Activated T-cell treated with anti-CD3 and anti-CD28 coated beads for 48 hours (primary cell): ENCODE measurements around the gene LARGE2.

ENCODE experiments used
- DNase-seq: peaks from one replicate; pipeline ENCODE4 v3.0.0-alpha.2; 2020; ENCODE audit warnings: low read depth

LARGE2 gene

GRCh38 chr11:45922425-45923082 is at the start of gene LARGE2:
TSS of gene LARGE2 (plus strand) at chr11:45922656. CDS start at chr11:45922883, 227 bp downstream.
- DNase-seq, result no peak

GRCh38 chr11:45876401-45876800 is 46.1 kb upstream of the LARGE2 start:
- no peak for DNase-seq

GRCh38 chr11:45877221-45877620 is 45.2 kb upstream of the LARGE2 start:
- no peak for DNase-seq

GRCh38 chr11:45877845-45878244 is 44.6 kb upstream of the LARGE2 start:
- no peak for DNase-seq

DNA sequence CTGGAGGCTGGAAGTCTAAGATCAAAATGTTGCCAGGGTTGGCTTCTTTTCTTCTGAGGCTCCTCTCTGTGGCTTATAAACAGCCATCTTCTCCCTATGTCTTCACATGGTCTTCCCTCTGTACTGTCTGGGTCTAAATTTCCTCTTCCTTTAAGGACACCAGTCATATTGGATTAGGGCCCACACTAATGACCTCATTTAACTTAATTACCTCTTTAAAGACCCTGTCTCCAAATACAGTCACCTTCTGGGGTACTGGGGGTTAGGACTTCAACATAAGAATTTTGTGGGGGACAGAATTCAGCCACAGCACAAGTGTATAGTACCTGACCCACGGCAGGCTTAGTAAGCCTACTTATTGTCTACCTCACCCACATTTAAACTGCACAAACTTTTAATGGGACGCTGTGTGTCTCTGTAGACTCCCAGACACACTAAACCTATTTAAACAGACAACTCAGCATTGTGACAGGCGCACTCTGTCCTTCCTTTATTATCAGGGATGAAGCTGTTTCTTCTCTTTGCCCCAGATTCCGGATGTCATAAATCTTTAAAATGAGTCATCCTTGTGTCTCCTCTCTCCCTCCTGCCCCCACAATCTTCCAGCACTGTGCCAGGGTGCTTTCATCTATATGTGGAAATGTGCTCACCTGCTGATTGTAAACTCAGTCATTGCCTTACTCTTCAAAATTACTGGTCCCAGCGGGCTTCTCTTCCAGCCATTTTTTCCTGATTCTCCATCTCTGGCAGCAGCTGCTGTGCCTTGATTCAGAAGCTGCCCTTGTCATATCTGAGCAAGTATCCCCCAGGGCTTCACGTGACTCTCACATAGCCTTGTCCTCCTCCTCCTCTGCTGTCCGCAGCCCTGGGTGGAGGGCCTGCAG is 42.4 kb upstream of the LARGE2 start:
- no peak for DNase-seq

GRCh38 chr11:45880772-45881570 is 41.5 kb upstream of the LARGE2 start:
- DNase-seq, result no peak

DNA sequence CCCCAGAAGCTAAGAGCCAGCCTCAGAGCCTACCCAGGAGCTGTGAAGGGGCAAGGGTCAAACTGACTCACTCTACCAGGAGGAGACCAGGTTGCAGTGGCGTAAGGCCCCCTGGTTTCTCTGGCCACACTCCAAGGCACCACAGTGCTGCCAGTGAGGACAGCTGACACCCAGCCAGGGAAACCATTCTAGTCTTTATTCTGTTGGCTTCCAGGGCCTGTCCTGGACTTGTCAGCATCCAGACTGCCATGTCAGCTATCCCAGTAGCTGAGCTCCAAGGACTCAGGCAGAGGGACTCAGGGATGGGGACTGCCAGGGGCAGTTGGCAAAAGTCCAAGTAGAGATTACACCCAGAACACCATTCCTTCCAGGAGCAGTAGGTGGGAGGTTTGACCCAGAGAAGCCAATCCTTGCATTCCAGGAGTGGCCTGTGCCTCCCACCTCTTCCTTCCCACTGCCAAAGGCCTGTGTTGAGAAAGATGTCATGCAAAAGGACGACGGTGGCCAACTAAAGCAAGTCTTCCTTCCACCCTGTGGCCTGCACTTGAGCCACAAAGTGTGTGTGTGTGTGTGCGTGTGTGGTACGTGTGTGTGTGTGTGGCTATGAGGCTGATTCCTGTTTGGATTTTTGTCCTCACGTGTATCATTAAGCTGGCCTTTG is 40.6 kb upstream of the LARGE2 start:
- DNase-seq, result no peak

GRCh38 chr11:45884596-45885185 is 37.8 kb upstream of the LARGE2 start:
- DNase-seq, result no peak

- DNase-seq, result peak; percentile 43
Measured at GRCh38 chr11:45885274-45885920, 37.1 kb upstream of the LARGE2 start, which contains the start of gene MAPK8IP1. TSS of gene MAPK8IP1 (plus strand) at chr11:45885651. CDS start at chr11:45885821, 170 bp downstream.

GRCh38 chr11:45885921-45886721 is 36.3 kb upstream of the LARGE2 start:
- DNase-seq, result no peak

- DNase-seq, result no peak
Measured at GRCh38 chr11:45886816-45887520, 35.5 kb upstream of the LARGE2 start.

GRCh38 chr11:45887587-45887986 is 34.9 kb upstream of the LARGE2 start:
- DNase-seq, result no peak

DNA sequence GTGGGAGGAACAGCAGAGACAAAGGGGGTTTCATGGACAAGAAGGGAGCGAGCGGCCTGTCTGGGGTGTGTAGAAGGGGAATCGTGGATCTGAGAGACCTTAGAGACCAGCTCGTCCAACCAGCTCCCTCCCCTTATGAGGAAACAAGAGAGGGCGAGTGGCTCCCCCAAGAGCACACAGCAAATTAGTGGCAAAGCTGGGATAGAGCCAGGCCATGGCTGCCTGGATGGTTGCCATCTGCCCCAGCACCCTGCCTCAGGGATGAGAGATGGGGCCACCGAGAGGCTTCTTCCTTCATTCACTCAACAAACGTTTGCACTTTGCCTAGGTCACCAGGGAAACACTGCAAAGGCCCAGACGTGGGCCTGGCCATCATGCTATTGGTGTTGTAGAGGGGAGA is 32.9 kb upstream of the LARGE2 start:
- no peak for DNase-seq

DNA sequence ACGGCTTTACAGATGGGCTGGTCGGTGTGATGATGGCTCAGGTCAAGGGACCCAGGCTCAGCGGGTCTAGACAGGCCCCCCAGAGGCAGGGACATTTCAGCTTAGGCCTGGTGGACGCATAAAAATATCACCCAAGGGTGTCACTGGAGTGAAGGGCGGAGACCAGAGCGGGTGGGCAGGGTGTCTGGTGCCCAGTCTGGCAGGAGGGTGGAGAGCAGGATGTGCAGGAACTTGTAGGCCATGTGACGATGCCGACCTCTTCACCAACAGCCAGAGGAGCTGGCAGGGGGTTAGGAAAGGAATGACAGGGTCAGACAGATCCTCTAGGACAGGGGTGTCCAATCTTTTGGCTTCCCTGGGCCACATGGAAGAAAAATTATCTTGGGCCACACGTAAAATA is 32.5 kb upstream of the LARGE2 start:
- no peak for DNase-seq

GRCh38 chr11:45890886-45891550 is 31.4 kb upstream of the LARGE2 start:
- no peak for DNase-seq

DNA sequence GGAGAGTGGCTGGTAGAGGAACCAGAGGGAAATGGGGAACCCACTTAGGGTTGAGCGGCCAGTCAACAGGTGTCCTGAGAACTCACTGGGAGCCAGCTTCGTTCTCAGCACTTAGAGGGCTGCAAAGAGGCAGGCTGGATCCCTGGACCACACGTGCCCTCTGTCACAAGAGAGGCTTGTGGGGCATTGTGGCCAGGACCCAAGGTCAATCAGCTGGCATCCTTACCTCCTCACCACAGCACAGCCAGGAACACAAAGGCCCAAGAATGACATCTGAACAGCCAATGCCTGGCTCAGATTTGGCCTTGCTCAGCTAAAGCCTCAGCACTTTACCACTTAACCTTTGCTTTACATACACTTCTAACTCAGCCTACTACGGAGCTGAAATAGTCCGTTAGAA is 29.6 kb upstream of the LARGE2 start:
- DNase-seq, result no peak

DNA sequence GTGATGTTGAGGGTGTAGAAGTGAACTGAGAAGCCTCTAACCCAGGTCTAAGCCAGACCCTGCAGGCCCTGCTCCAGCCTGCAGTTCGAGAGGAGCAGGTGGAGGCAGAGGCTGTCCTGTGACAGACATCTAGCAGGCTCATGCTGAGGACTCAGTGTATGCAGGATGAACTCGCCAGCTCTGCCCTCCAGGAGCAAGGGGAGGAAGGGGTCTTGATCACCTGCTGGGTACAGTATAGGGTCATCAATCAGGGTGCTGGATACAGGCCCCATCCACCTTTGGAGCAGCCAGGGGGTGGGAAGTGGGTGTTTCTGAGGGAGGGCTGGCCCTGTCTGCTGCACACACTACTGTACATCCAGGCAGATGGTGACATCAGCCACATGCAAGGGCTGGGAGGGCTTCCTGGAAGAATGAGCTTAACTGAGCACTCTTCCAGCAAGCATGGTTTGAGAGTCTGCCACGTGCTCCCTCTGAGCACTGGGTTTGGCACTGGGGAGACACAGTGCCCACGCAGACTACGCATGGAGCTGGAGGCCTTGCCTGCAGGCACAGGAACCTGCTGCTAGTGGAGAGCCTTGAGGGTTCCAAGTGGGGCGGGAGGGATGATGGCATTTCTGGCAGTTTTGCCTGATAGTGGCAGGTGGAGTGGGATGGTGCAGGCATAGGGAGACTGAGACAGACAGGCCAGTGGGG is 27.8 kb upstream of the LARGE2 start:
- no peak for DNase-seq

GRCh38 chr11:45895553-45896259 is 26.8 kb upstream of the LARGE2 start:
- DNase-seq, result no peak
